Stimulated activated CD8-positive, alpha-beta memory T cell treated with anti-CD3 and anti-CD28 coated beads, Interleukin-7, amount 100 ng/mL, for 1 hour (primary cell): ENCODE data around the gene FASTKD1.

Experiments used
- DNase-seq, 2 donors: peaks; one replicate each; pipeline ENCODE4 v3.0.0-alpha.2; 2020; ENCODE audit warnings: low read depth in 2 of 2

Gene FASTKD1

GRCh38 chr2:169507698-169508097 lies 66.0 kb downstream of the FASTKD1 start:
- DNase-seq: no peak

- no peak for DNase-seq
Measured at GRCh38 chr2:169504651-169505050, 69.0 kb downstream of the FASTKD1 start.

GRCh38 chr2:169495310-169495928 lies 78.2 kb downstream of the FASTKD1 start:
- DNase-seq: no peak

- DNase-seq: no peak
Measured at GRCh38 chr2:169493360-169493759, 80.3 kb downstream of the FASTKD1 start.

- DNase-seq: no peak
Measured at GRCh38 chr2:169491378-169491777, 82.3 kb downstream of the FASTKD1 start.

- no peak for DNase-seq
Measured at GRCh38 chr2:169490834-169491233, 82.8 kb downstream of the FASTKD1 start.

GRCh38 chr2:169486487-169486886 lies 87.2 kb downstream of the FASTKD1 start:
- no peak for DNase-seq

GRCh38 chr2:169485650-169486138 lies 88.0 kb downstream of the FASTKD1 start:
- DNase-seq: no peak

GRCh38 chr2:169480079-169480465 lies 93.6 kb downstream of the FASTKD1 start:
- DNase-seq: no peak
